ENCODE measurements around the gene PBX4. TPM values are rescaled to one million over a fixed set of nuclear protein-coding genes. Genes with fewer than 3 reads are reported as not detected.

PBX4 gene
- total and polyA plus RNA-seq, 2 experiments from 2014 or later = 2.6 to 4.1 TPM

GRCh38 chr19:19654441-19654840, 36.0 kb upstream of the PBX4 start:
- no peaks in the 10 kb centered on the region for H3K9me2 ChIP-seq (ENCODE audit: insufficient read depth)
- peaks cover 26% of the 10 kb centered on the region; the same call in 1 of the 2 replicates for H3K36me3 ChIP-seq (ENCODE audit: insufficient read depth)
- Mint-ChIP-seq H3K36me3 (ENCODE audit: low read depth) (peaks cover 82% of the 10 kb centered on the region), H3K9me3 (no peaks in the 10 kb centered on the region), H3K27me3 (ENCODE audit: insufficient read depth, low read depth, poor library complexity) (peaks cover 15% of the 10 kb centered on the region), H3K4me3 (no peak overlapping the region), H3K27ac (no peak overlapping the region), H3K4me1 (no peaks in the 10 kb centered on the region)
- peaks cover 10% of the 10 kb centered on the region; the same call in 1 of the 2 replicates for H4K20me1 ChIP-seq (replicated peaks; ENCODE audit: insufficient read depth)
- no peaks in the 10 kb centered on the region for H3K27me3 ChIP-seq (ENCODE audit: insufficient read depth)
- no peak for TF ChIP-seq EZH2 (IDR thresholded peaks at IDR 0.05; ENCODE audit: low read depth, unreplicated experiment)
- TF ChIP-seq EZH2phosphoT487 (IDR thresholded peaks at IDR 0.05; ENCODE audit: unreplicated experiment) = no peak
- H3K27ac ChIP-seq (ENCODE audit: low read depth) = no peak overlapping the region
- H3K4me1 ChIP-seq (ENCODE audit: insufficient read depth) = no peaks in the 10 kb centered on the region
- H3K4me2 ChIP-seq = no peak overlapping the region
- DNase-seq (ENCODE audit: low spot score) = no peak
- 0 out of 2 replicates have a peak, but pooled peaks cover 5% of the 10 kb centered on the region for H3K79me2 ChIP-seq (replicated peaks; ENCODE audit: insufficient read depth)
- H3K4me3 ChIP-seq = no peak overlapping the region
- H2AFZ ChIP-seq = no peak overlapping the region
- ATAC-seq = no peak
- no peaks in the 10 kb centered on the region for H3F3A ChIP-seq (replicated peaks; ENCODE audit: low read depth)

GRCh38 chr19:19653597-19654147, 35.2 kb upstream of the PBX4 start:
- H3K36me3 ChIP-seq (ENCODE audit: insufficient read depth) = peaks cover 23% of the 10 kb centered on the region; the same call in 1 of the 2 replicates
- no peak for ATAC-seq
- H3F3A ChIP-seq (replicated peaks; ENCODE audit: low read depth) = no peaks in the 10 kb centered on the region

GRCh38 chr19:19652482-19653295, 34.2 kb upstream of the PBX4 start:
- Mint-ChIP-seq H3K27me3 (ENCODE audit: insufficient read depth, low read depth, poor library complexity) (peaks cover 20% of the 10 kb centered on the region), H3K9me3 (no peaks in the 10 kb centered on the region), H3K36me3 (ENCODE audit: low read depth) (peaks cover 78% of the 10 kb centered on the region), H3K4me1 (no peaks in the 10 kb centered on the region), H3K27ac (no peak overlapping the region), H3K4me3 (no peak overlapping the region; the same call in 2 of the 3 replicates)
- Histone ChIP-seq H2AFZ (no peak overlapping the region), H3K4me3 (no peak overlapping the region), H3K79me2 (replicated peaks; ENCODE audit: insufficient read depth) (no peaks in the 10 kb centered on the region), H3F3A (replicated peaks; ENCODE audit: low read depth) (no peaks in the 10 kb centered on the region), H3K36me3 (ENCODE audit: insufficient read depth) (peaks cover 19% of the 10 kb centered on the region), H3K4me1 (ENCODE audit: insufficient read depth) (no peaks in the 10 kb centered on the region), H3K9me2 (ENCODE audit: insufficient read depth) (no peaks in the 10 kb centered on the region), H3K27ac (ENCODE audit: low read depth) (no peak overlapping the region), H3K27me3 (ENCODE audit: insufficient read depth) (no peaks in the 10 kb centered on the region), H3K4me2 (no peak overlapping the region), H4K20me1 (replicated peaks; ENCODE audit: insufficient read depth) (peaks cover 6% of the 10 kb centered on the region; the same call in 1 of the 2 replicates)
- no peak for DNase-seq (ENCODE audit: low spot score)
- TF ChIP-seq CTCF (conservative IDR thresholded peaks at IDR 0.05; ENCODE audit: low read depth in 2 of 2) (no peak), ZNF114 (CRISPR knock-in tag; IDR thresholded peaks at IDR 0.05) (no peak), REST (IDR thresholded peaks at IDR 0.05; ENCODE audit: unreplicated experiment) (no peak), ZNF331 (CRISPR knock-in tag; IDR thresholded peaks at IDR 0.05; ENCODE audit: low read depth) (no peak), STAT1 (IDR thresholded peaks at IDR 0.05; ENCODE audit: unreplicated experiment) (no peak)
- ATAC-seq = no peak

More at GRCh38 chr19:19653597-19654147, 35.2 kb upstream of the PBX4 start:
- Histone ChIP-seq H3K4me1 (ENCODE audit: insufficient read depth) (no peaks in the 10 kb centered on the region), H3K4me2 (no peak overlapping the region), H3K27me3 (ENCODE audit: insufficient read depth) (no peaks in the 10 kb centered on the region), H2AFZ (no peak overlapping the region), H3K4me3 (no peak overlapping the region), H3K79me2 (replicated peaks; ENCODE audit: insufficient read depth) (0 out of 2 replicates have a peak, but pooled peaks cover under 1% of the 10 kb centered on the region), H4K20me1 (replicated peaks; ENCODE audit: insufficient read depth) (peaks cover 10% of the 10 kb centered on the region; the same call in 1 of the 2 replicates), H3K27ac (ENCODE audit: low read depth) (no peak overlapping the region), H3K9me2 (ENCODE audit: insufficient read depth) (no peaks in the 10 kb centered on the region)
- Mint-ChIP-seq H3K4me1 (no peaks in the 10 kb centered on the region), H3K27me3 (ENCODE audit: insufficient read depth, low read depth, poor library complexity) (peaks cover 17% of the 10 kb centered on the region), H3K27ac (no peak overlapping the region), H3K9me3 (no peaks in the 10 kb centered on the region), H3K4me3 (no peak overlapping the region; the same call in 2 of the 3 replicates), H3K36me3 (ENCODE audit: low read depth) (peaks cover 82% of the 10 kb centered on the region)
- DNase-seq (ENCODE audit: low spot score) = no peak
- TF ChIP-seq CREB1 (CRISPR knock-in tag; IDR thresholded peaks at IDR 0.05; ENCODE audit: low read depth) (no peak), POLR2AphosphoS5 (IDR thresholded peaks at IDR 0.05; ENCODE audit: low read depth) (no peak)

Measured in GM23338 (cell line).